Neuronal stem cell (in vitro differentiated cells): ENCODE measurements around the gene SYNE1.

Experiments
- DNase-seq: peaks from one replicate; pipeline ENCODE4 v3.0.0-alpha.2; 2013; ENCODE audit warnings: low spot score
- H2AFZ ChIP-seq: one replicate; pipeline ENCODE4 v1.6.1; 2013; ENCODE audit warnings: mild to moderate bottlenecking, low read length, inconsistent platforms
- H2AK5ac ChIP-seq: 2 replicates; pipeline ENCODE4 v1.6.1; 2013; ENCODE audit warnings: low read depth, mild to moderate bottlenecking, inconsistent platforms, low read length, moderate library complexity, mixed read lengths
- H2BK120ac ChIP-seq: 2 replicates; pipeline ENCODE4 v1.6.1; 2013; ENCODE audit warnings: low read depth, mild to moderate bottlenecking, inconsistent platforms, low read length, moderate library complexity, mixed read lengths
- H2BK12ac ChIP-seq: one replicate; pipeline ENCODE4 v1.6.1; 2013; ENCODE audit warnings: low read length, inconsistent platforms
- H2BK15ac ChIP-seq: 2 replicates; pipeline ENCODE4 v1.6.1; 2013; ENCODE audit warnings: mild to moderate bottlenecking, low read length, inconsistent platforms, mixed read lengths
- H2BK5ac ChIP-seq: one replicate; pipeline ENCODE4 v1.6.1; 2013; ENCODE audit warnings: inconsistent platforms, mild to moderate bottlenecking, low read length, moderate library complexity
- H3K14ac ChIP-seq: one replicate; pipeline ENCODE4 v1.6.1; 2013; ENCODE audit warnings: low read length, inconsistent platforms
- H3K18ac ChIP-seq: 2 replicates; pipeline ENCODE4 v1.6.1; 2013; ENCODE audit warnings: low read length, inconsistent platforms
- H3K23ac ChIP-seq: 2 replicates; pipeline ENCODE4 v1.6.1; 2013; ENCODE audit warnings: low read depth, mild to moderate bottlenecking, mixed read lengths, low read length, inconsistent platforms; ENCODE audit not compliant: poor library complexity
- H3K27ac ChIP-seq: replicated peaks from 3 replicates; pipeline ENCODE4 v1.5.1; 2013; ENCODE audit warnings: low read length, inconsistent platforms
- H3K27me3 ChIP-seq, 3 experiments: 2 replicates each; pipeline ENCODE4 v1.6.1; 2013; ENCODE audit warnings: low read length in 3 of 3, mild to moderate bottlenecking in 2 of 3, inconsistent platforms in 1 of 3, low read depth in 1 of 3, mixed read lengths in 1 of 3, moderate library complexity in 1 of 3; ENCODE audit not compliant: control insufficient read depth in 3 of 3, insufficient read depth in 3 of 3
- H3K36me3 ChIP-seq, 2 donors: replicated peaks in 1 of 2; 2 replicates each; pipeline ENCODE4 v1.6.1; 2013; ENCODE audit warnings: low read length in 2 of 2; ENCODE audit not compliant: control insufficient read depth in 2 of 2, insufficient read depth in 2 of 2
- H3K4ac ChIP-seq: 2 replicates; pipeline ENCODE4 v1.6.1; 2013; ENCODE audit warnings: inconsistent platforms, mild to moderate bottlenecking, low read length, moderate library complexity
- H3K4me1 ChIP-seq, 2 donors: 1 replicate in 1 of 2; 2 replicates in 1 of 2; pipeline ENCODE4 v1.6.1; 2013; ENCODE audit warnings: low read length in 2 of 2, low read depth in 1 of 2; ENCODE audit not compliant: control insufficient read depth in 2 of 2, insufficient read depth in 1 of 2
- H3K4me2 ChIP-seq: one replicate; pipeline ENCODE4 v1.6.1; 2013; ENCODE audit warnings: mild to moderate bottlenecking, low read length, inconsistent platforms; ENCODE audit not compliant: insufficient read depth, poor library complexity, severe bottlenecking
- H3K4me3 ChIP-seq, 2 donors: 2 replicates each; pipeline ENCODE4 v1.5.1; 2013; ENCODE audit warnings: low read length in 2 of 2, mild to moderate bottlenecking in 2 of 2, inconsistent platforms in 1 of 2, moderate library complexity in 1 of 2
- H3K79me1 ChIP-seq: one replicate; pipeline ENCODE4 v1.6.1; 2013; ENCODE audit warnings: low read depth, mild to moderate bottlenecking, inconsistent platforms, low read length, moderate library complexity
- H3K9ac ChIP-seq: one replicate; pipeline ENCODE4 v1.6.1; 2013; ENCODE audit warnings: mild to moderate bottlenecking, low read depth, low read length, inconsistent platforms; ENCODE audit not compliant: poor library complexity
- H3K9me3 ChIP-seq, 2 donors: replicated peaks in 1 of 2; 2 replicates each; pipeline versions ENCODE3 to v1.6.1; 2013; ENCODE audit warnings: low read length in 2 of 2, mild to moderate bottlenecking in 2 of 2, inconsistent platforms in 1 of 2, low read depth in 1 of 2, mixed read lengths in 1 of 2, moderate library complexity in 1 of 2; ENCODE audit not compliant: control insufficient read depth in 2 of 2, insufficient read depth in 1 of 2
- H4K8ac ChIP-seq: one replicate; pipeline ENCODE4 v1.6.1; 2013; ENCODE audit warnings: low read depth, mild to moderate bottlenecking, inconsistent platforms, low read length, moderate library complexity
- H4K91ac ChIP-seq: one replicate; pipeline ENCODE4 v1.6.1; 2013; ENCODE audit warnings: low read length, low read depth, mild to moderate bottlenecking, inconsistent platforms; ENCODE audit not compliant: poor library complexity
- WGBS, 2 donors: extraction: QIAGEN DNeasy Blood & Tissue Kit; methylation state at CpG; one replicate each; pipeline ENCODE4 v1.1.7; 2013; ENCODE audit warnings: missing lambda C conversion rate in 2 of 2, mixed read lengths in 1 of 2; ENCODE audit not compliant: insufficient read length in 2 of 2, insufficient replicate concordance in 1 of 2; ENCODE audit errors: extremely low coverage in 2 of 2; 5-methylcytosine and 5-hydroxymethylcytosine counted together

SYNE1 gene

GRCh38 chr6:152184917-152185574, 452.1 kb downstream of the SYNE1 start:
- DNase-seq = no peak
- Histone ChIP-seq H3K36me3 (no peaks in the 10 kb centered on the region), H3K9me3 (no peaks in the 10 kb centered on the region), H3K9ac (no peak overlapping the region), H3K4ac (no peak overlapping the region), H2AK5ac (no peak overlapping the region), H3K79me1 (no peaks in the 10 kb centered on the region), H3K14ac (no peak overlapping the region), H4K91ac (no peak overlapping the region), H4K8ac (no peak overlapping the region), H3K4me2 (no peak overlapping the region), H2BK5ac (no peak overlapping the region), H3K27ac (no peak overlapping the region), H3K23ac (no peak overlapping the region), H3K4me3 (no peak overlapping the region), H2BK12ac (no peak overlapping the region), H3K18ac (no peak overlapping the region), H2BK120ac (no peak overlapping the region), H3K4me1 (no peaks in the 10 kb centered on the region), H2BK15ac (no peak overlapping the region), H3K27me3 (no peaks in the 10 kb centered on the region), H2AFZ (no peak overlapping the region)
- no CpG with 5 or more reads among the region's 6 CpGs for WGBS, 2 donors

- no peak for DNase-seq
- no peak overlapping the region for H3K4ac ChIP-seq
- H3K27ac ChIP-seq = no peak overlapping the region
- no peak overlapping the region for H2BK15ac ChIP-seq
- H4K91ac ChIP-seq = no peak overlapping the region
- no peak overlapping the region for H3K4me2 ChIP-seq
- no peaks in the 10 kb centered on the region for H3K36me3 ChIP-seq
- no peaks in the 10 kb centered on the region for H3K27me3 ChIP-seq
- no peak overlapping the region for H2AFZ ChIP-seq
- no peaks in the 10 kb centered on the region for H3K79me1 ChIP-seq
- no peaks in the 10 kb centered on the region for H3K4me1 ChIP-seq
- H3K4me3 ChIP-seq = no peak overlapping the region
- H3K23ac ChIP-seq = no peak overlapping the region
- H4K8ac ChIP-seq = no peak overlapping the region
- no CpG with 5 or more reads among the region's 2 CpGs for WGBS, 2 donors
- H2BK120ac ChIP-seq = no peak overlapping the region
- no peak overlapping the region for H2BK5ac ChIP-seq
- H3K14ac ChIP-seq = no peak overlapping the region
- no peak overlapping the region for H3K9ac ChIP-seq
- no peaks in the 10 kb centered on the region for H3K9me3 ChIP-seq
- no peak overlapping the region for H2BK12ac ChIP-seq
- H3K18ac ChIP-seq = no peak overlapping the region
- H2AK5ac ChIP-seq = no peak overlapping the region
These were observed 452.6 kb downstream of the SYNE1 start for GRCh38 chr6:152184573-152184916.

GRCh38 chr6:152180601-152181000, 456.6 kb downstream of the SYNE1 start:
- H3K4me2 ChIP-seq = no peak overlapping the region
- no peaks in the 10 kb centered on the region for H3K27me3 ChIP-seq
- no CpG with 5 or more reads among the region's 5 CpGs for WGBS, 2 donors

GRCh38 chr6:152176268-152176667, 460.9 kb downstream of the SYNE1 start:
- Histone ChIP-seq H3K9me3 (no peaks in the 10 kb centered on the region), H3K9ac (no peak overlapping the region), H2BK120ac (no peak overlapping the region), H3K4ac (no peak overlapping the region), H3K23ac (no peak overlapping the region), H4K8ac (no peak overlapping the region), H3K27ac (no peak overlapping the region), H3K18ac (no peak overlapping the region), H3K36me3 (no peaks in the 10 kb centered on the region), H2AK5ac (no peak overlapping the region), H4K91ac (no peak overlapping the region), H2AFZ (no peak overlapping the region), H3K27me3 (no peaks in the 10 kb centered on the region), H2BK15ac (no peak overlapping the region), H3K4me1 (peaks cover 0 to 1% of the 10 kb centered on the region in 2 donors), H3K4me3 (no peak overlapping the region), H2BK12ac (no peak overlapping the region), H2BK5ac (no peak overlapping the region), H3K14ac (no peak overlapping the region), H3K79me1 (no peaks in the 10 kb centered on the region), H3K4me2 (no peak overlapping the region)
- WGBS, 2 donors = no CpG with 5 or more reads among the region's 4 CpGs
- no peak for DNase-seq

More at GRCh38 chr6:152180601-152181000, 456.6 kb downstream of the SYNE1 start:
- Histone ChIP-seq H3K4ac (no peak overlapping the region), H3K9me3 (no peaks in the 10 kb centered on the region), H3K9ac (no peak overlapping the region), H3K79me1 (no peaks in the 10 kb centered on the region), H3K27ac (no peak overlapping the region), H4K8ac (no peak overlapping the region), H3K36me3 (no peaks in the 10 kb centered on the region), H2BK120ac (no peak overlapping the region), H2BK12ac (no peak overlapping the region), H3K18ac (no peak overlapping the region), H2AK5ac (no peak overlapping the region), H3K23ac (no peak overlapping the region), H3K4me3 (no peak overlapping the region), H2BK15ac (no peak overlapping the region), H3K4me1 (no peaks in the 10 kb centered on the region), H2AFZ (no peak overlapping the region), H3K14ac (no peak overlapping the region), H4K91ac (no peak overlapping the region), H2BK5ac (no peak overlapping the region)
- no peak for DNase-seq
